Measurements from ENCODE around the gene ZSWIM5. TPM values are rescaled to one million over a fixed set of nuclear protein-coding genes. Genes with fewer than 3 reads are reported as not detected.
"Not testable (repeated sequence)": the region's sequence is repeated elsewhere in the genome, so short reads cannot be mapped to it uniquely, and the experiment has no call there.

The ZSWIM5 gene
- 0.14 and 0.16 TPM in 2 replicates for total RNA-seq (2014; rRNA removed; shearing (Covaris generic))

- no peak for DNase-seq (ENCODE audit: low spot score)
Observed at GRCh38 chr1:45205910-45206721, at the start of gene ZSWIM5. TSS of gene ZSWIM5 (minus strand) at chr1:45206605. CDS start at chr1:45206350, 255 bp downstream.

GRCh38 chr1:45254490-45254889, 48.1 kb upstream of the ZSWIM5 start:
- DNase-seq (ENCODE audit: low spot score), result no peak

- no peak for DNase-seq (ENCODE audit: low spot score)
Observed at GRCh38 chr1:45250544-45250943, 44.1 kb upstream of the ZSWIM5 start.

GRCh38 chr1:45248004-45248403, 41.6 kb upstream of the ZSWIM5 start:
- DNase-seq (ENCODE audit: low spot score), result not testable (repeated sequence)

GRCh38 chr1:45246760-45247159, 40.4 kb upstream of the ZSWIM5 start:
- DNase-seq (ENCODE audit: low spot score), result peak; percentile 45

GRCh38 chr1:45246359-45246758, 40.0 kb upstream of the ZSWIM5 start:
- not testable (repeated sequence) for DNase-seq (ENCODE audit: low spot score)

- no peak for DNase-seq (ENCODE audit: low spot score)
Observed at GRCh38 chr1:45244660-45245059, 38.3 kb upstream of the ZSWIM5 start.

GRCh38 chr1:45243476-45244343, 37.3 kb upstream of the ZSWIM5 start:
- DNase-seq (ENCODE audit: low spot score), result no peak

- DNase-seq (ENCODE audit: low spot score), result no peak
Observed at GRCh38 chr1:45238846-45239245, 32.4 kb upstream of the ZSWIM5 start.

GRCh38 chr1:45236136-45236535, 29.7 kb upstream of the ZSWIM5 start:
- DNase-seq (ENCODE audit: low spot score), result no peak

- no peak for DNase-seq (ENCODE audit: low spot score)
Observed at GRCh38 chr1:45230537-45230936, 24.1 kb upstream of the ZSWIM5 start.

- no peak for DNase-seq (ENCODE audit: low spot score)
Observed at GRCh38 chr1:45225598-45225997, 19.2 kb upstream of the ZSWIM5 start.

- DNase-seq (ENCODE audit: low spot score), result not testable (repeated sequence)
Observed at GRCh38 chr1:45223710-45224109, 17.3 kb upstream of the ZSWIM5 start.

GRCh38 chr1:45221716-45222115, 15.3 kb upstream of the ZSWIM5 start:
- no peak for DNase-seq (ENCODE audit: low spot score)

GRCh38 chr1:45216861-45217260, 10.5 kb upstream of the ZSWIM5 start:
- no peak for DNase-seq (ENCODE audit: low spot score)

GRCh38 chr1:45216200-45216541, 9.8 kb upstream of the ZSWIM5 start:
- no peak for DNase-seq (ENCODE audit: low spot score)

GRCh38 chr1:45215485-45216199, 9.2 kb upstream of the ZSWIM5 start:
- no peak for DNase-seq (ENCODE audit: low spot score)

GRCh38 chr1:45213892-45214291, 7.5 kb upstream of the ZSWIM5 start:
- DNase-seq (ENCODE audit: low spot score), result no peak

GRCh38 chr1:45211076-45211475, 4.7 kb upstream of the ZSWIM5 start:
- DNase-seq (ENCODE audit: low spot score), result no peak

- no peak for DNase-seq (ENCODE audit: low spot score)
Observed at GRCh38 chr1:45206808-45207623, 611 bp upstream of the ZSWIM5 start.

Measured in A172 (cell line).